H9 (cell line): Measurements from ENCODE around the gene TTC9. TPM values are rescaled to one million over a fixed set of nuclear protein-coding genes. Genes with fewer than 3 reads are reported as not detected.

Experiments used
- DNase-seq: peaks from one replicate; pipeline ENCODE4 v3.0.0-alpha.2; 2017
- H2AFZ ChIP-seq: one replicate; pipeline ENCODE4 v1.6.1; 2013; ENCODE audit warnings: mild to moderate bottlenecking, low read length, control low read depth, moderate library complexity
- H2AK5ac ChIP-seq: 2 replicates; pipeline ENCODE4 v1.6.1; 2013; ENCODE audit warnings: low read length, control low read depth, mixed read lengths; ENCODE audit not compliant: insufficient read length
- H2BK120ac ChIP-seq: one replicate; pipeline ENCODE4 v1.6.1; 2013; ENCODE audit warnings: low read depth, mild to moderate bottlenecking, low read length, control low read depth, inconsistent platforms; ENCODE audit not compliant: poor library complexity, severe bottlenecking
- H2BK12ac ChIP-seq: 2 replicates; pipeline ENCODE4 v1.6.1; 2013; ENCODE audit warnings: low read length, control low read depth, mixed read lengths, low read depth; ENCODE audit not compliant: insufficient read length
- H2BK15ac ChIP-seq: 2 replicates; pipeline ENCODE4 v1.6.1; 2013; ENCODE audit warnings: low read depth, low read length, control low read depth
- H2BK20ac ChIP-seq: one replicate; pipeline ENCODE4 v1.6.1; 2013; ENCODE audit warnings: low read depth, mild to moderate bottlenecking, low read length, control low read depth, inconsistent platforms; ENCODE audit not compliant: poor library complexity, severe bottlenecking
- H2BK5ac ChIP-seq: 2 replicates; pipeline ENCODE4 v1.6.1; 2013; ENCODE audit warnings: low read length, control low read depth, mixed read lengths; ENCODE audit not compliant: insufficient read length
- H3K14ac ChIP-seq: 2 replicates; pipeline ENCODE4 v1.6.1; 2013; ENCODE audit warnings: low read length, control low read depth; ENCODE audit not compliant: insufficient read depth
- H3K18ac ChIP-seq: 2 replicates; pipeline ENCODE4 v1.6.1; 2013; ENCODE audit warnings: low read depth, mild to moderate bottlenecking, mixed read lengths, low read length, control low read depth; ENCODE audit not compliant: insufficient read length
- H3K23ac ChIP-seq: 2 replicates; pipeline ENCODE4 v1.6.1; 2013; ENCODE audit warnings: low read length, control low read depth, mixed read lengths, low read depth; ENCODE audit not compliant: insufficient read length
- H3K23me2 ChIP-seq: 2 replicates; pipeline ENCODE4 v1.6.1; 2013; ENCODE audit warnings: low read depth, mild to moderate bottlenecking, mixed read lengths, low read length, control low read depth; ENCODE audit not compliant: insufficient read length, poor library complexity, severe bottlenecking
- H3K27ac ChIP-seq: 2 replicates; pipeline ENCODE4 v1.5.1; 2013; ENCODE audit warnings: low read length, control low read depth, mixed read lengths, low read depth; ENCODE audit not compliant: insufficient read length
- H3K27me3 ChIP-seq: 2 replicates; pipeline ENCODE4 v1.6.1; 2013; ENCODE audit warnings: low read length, control low read depth, inconsistent platforms; ENCODE audit not compliant: insufficient read depth
- H3K4ac ChIP-seq: 2 replicates; pipeline ENCODE4 v1.6.1; 2013; ENCODE audit warnings: low read depth, mild to moderate bottlenecking, control low read depth, inconsistent platforms, low read length, moderate library complexity
- H3K4me1 ChIP-seq: 2 replicates; pipeline ENCODE4 v1.6.1; 2013; ENCODE audit warnings: low read length, control low read depth, inconsistent platforms; ENCODE audit not compliant: insufficient read depth
- H3K4me2 ChIP-seq: 2 replicates; pipeline ENCODE4 v1.6.1; 2013; ENCODE audit warnings: low read length, control low read depth, mixed read lengths; ENCODE audit not compliant: insufficient read length, insufficient read depth
- H3K56ac ChIP-seq: 2 replicates; pipeline ENCODE4 v1.6.1; 2013; ENCODE audit warnings: low read depth, mild to moderate bottlenecking, mixed read lengths, low read length, control low read depth; ENCODE audit not compliant: insufficient read length
- H3K79me1 ChIP-seq: 2 replicates; pipeline ENCODE4 v1.6.1; 2013; ENCODE audit warnings: low read depth, mild to moderate bottlenecking, moderate library complexity, low read length, control low read depth, inconsistent platforms; ENCODE audit not compliant: insufficient read depth, poor library complexity, severe bottlenecking
- H3K79me2 ChIP-seq: 2 replicates; pipeline ENCODE4 v1.6.1; 2013; ENCODE audit warnings: low read length, control low read depth, inconsistent platforms; ENCODE audit not compliant: insufficient read depth
- H3K9ac ChIP-seq: 2 replicates; pipeline ENCODE4 v1.6.1; 2013; ENCODE audit warnings: low read length, control low read depth, mixed read lengths; ENCODE audit not compliant: insufficient read length; ENCODE audit errors: extremely low read depth
- H3K9me3 ChIP-seq: one replicate; pipeline ENCODE4 v1.6.1; 2013; ENCODE audit warnings: low read depth, low read length, inconsistent platforms; ENCODE audit not compliant: control insufficient read depth
- H3T11ph ChIP-seq: one replicate; pipeline ENCODE4 v1.6.1; 2013; ENCODE audit warnings: mild to moderate bottlenecking, low read length, control low read depth, inconsistent platforms
- H4K20me1 ChIP-seq: one replicate; pipeline ENCODE4 v1.6.1; 2013; ENCODE audit not compliant: control insufficient read depth, insufficient read length, insufficient read depth
- H4K5ac ChIP-seq: 2 replicates; pipeline ENCODE4 v1.6.1; 2013; ENCODE audit warnings: low read depth, mild to moderate bottlenecking, mixed read lengths, low read length, control low read depth; ENCODE audit not compliant: insufficient read length
- H4K8ac ChIP-seq: replicated peaks from 2 replicates; pipeline ENCODE4 v1.6.1; 2013; ENCODE audit warnings: low read length, control low read depth, mixed read lengths, low read depth; ENCODE audit not compliant: insufficient read length
- H4K91ac ChIP-seq: 2 replicates; pipeline ENCODE4 v1.6.1; 2013; ENCODE audit warnings: low read depth, mild to moderate bottlenecking, moderate library complexity, mixed read lengths, low read length, control low read depth; ENCODE audit not compliant: insufficient read length
- H3K27ac Mint-ChIP-seq, 3 experiments: 2 replicates in 2 of 3; 3 replicates in 1 of 3; pipeline ENCODE4 v1.8.0; 2020 to 2021; ENCODE audit warnings: mixed read lengths in 3 of 3, mild to moderate bottlenecking in 1 of 3, moderate library complexity in 1 of 3
- H3K27me3 Mint-ChIP-seq: 2 replicates; pipeline ENCODE4 v1.8.0; 2021; ENCODE audit warnings: low read depth, mild to moderate bottlenecking, moderate library complexity, mixed read lengths
- H3K36me3 Mint-ChIP-seq, 3 experiments: 2 replicates in 2 of 3; 3 replicates in 1 of 3; pipeline ENCODE4 v1.8.0; 2020 to 2021; ENCODE audit warnings: low read depth in 3 of 3, mixed read lengths in 3 of 3; ENCODE audit not compliant: insufficient read depth in 1 of 3
- H3K4me1 Mint-ChIP-seq, 2 experiments: 2 replicates each; pipeline ENCODE4 v1.8.0; 2020; ENCODE audit warnings: mixed read lengths in 2 of 2
- H3K4me3 Mint-ChIP-seq, 2 experiments: 2 replicates in 1 of 2; 3 replicates in 1 of 2; pipeline ENCODE4 v1.8.0; 2020 to 2021; ENCODE audit warnings: mild to moderate bottlenecking in 2 of 2, mixed read lengths in 2 of 2, moderate library complexity in 1 of 2
- H3K9me3 Mint-ChIP-seq, 2 experiments: 2 replicates in 1 of 2; 3 replicates in 1 of 2; pipeline ENCODE4 v1.8.0; 2020; ENCODE audit warnings: mild to moderate bottlenecking in 2 of 2, mixed read lengths in 2 of 2, moderate library complexity in 1 of 2
- WGBS: extraction: QIAGEN DNeasy Blood & Tissue Kit; methylation state at CpG from one replicate; pipeline ENCODE4 v1.1.7; 2013; ENCODE audit warnings: missing lambda C conversion rate, low lambda C conversion rate, mixed read lengths; ENCODE audit not compliant: insufficient read length; ENCODE audit errors: extremely low coverage; 5-methylcytosine and 5-hydroxymethylcytosine counted together
- total RNA-seq: library from RNA; stranded (reverse); gene quantifications from 2 replicates; pipeline ENCODE4 v1.2.1, GENCODE V29; 2021
- TF ChIP-seq, protein P1 (sequence below): fragments of 200-600 bp; sonication (generic); conservative IDR thresholded peaks from 3 replicates; pipeline ENCODE4 v1.8.0; 2021; ENCODE audit warnings: antibody characterized with exemption, mild to moderate bottlenecking

Gene TTC9
- total RNA-seq, 1 experiment from 2014 or later = 17.4 TPM

DNA sequence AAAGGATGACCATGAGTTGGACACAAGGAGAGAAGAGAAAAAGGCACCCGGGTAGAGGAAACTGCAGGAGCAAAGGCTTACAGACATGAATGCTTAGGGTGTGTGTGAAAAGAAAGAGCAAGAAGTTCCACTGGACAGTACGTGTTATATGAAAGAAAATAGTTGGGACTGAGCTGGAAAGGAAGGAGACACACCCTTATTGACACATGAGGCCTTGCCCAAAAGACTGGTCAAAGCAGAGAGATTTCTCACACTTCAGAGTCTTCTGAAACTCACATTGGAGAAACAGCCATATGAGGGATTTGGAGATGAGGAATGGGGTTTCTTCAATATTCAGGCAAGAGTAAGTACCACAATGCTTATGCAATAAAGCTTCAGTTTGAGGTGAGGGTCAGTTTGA, 56.0 kb downstream of the TTC9 start:
- no peak overlapping the region for H3K27ac ChIP-seq
- H3K23ac ChIP-seq = no peak overlapping the region
- H3K9me3 ChIP-seq = no peaks in the 10 kb centered on the region
- Mint-ChIP-seq H3K27ac (no peak overlapping the region), H3K36me3 (no peaks in the 10 kb centered on the region), H3K27me3 (peaks cover 3% of the 10 kb centered on the region; the same call in 1 of the 2 replicates), H3K9me3 (no peaks in the 10 kb centered on the region), H3K4me3 (no peak overlapping the region), H3K4me1 (peaks cover 19 to 20% of the 10 kb centered on the region in 2 experiments)
- no peak overlapping the region for H2BK20ac ChIP-seq
- H4K8ac ChIP-seq = no peak overlapping the region
- no peak overlapping the region for H3K4ac ChIP-seq
- no peak overlapping the region for H2BK15ac ChIP-seq
- no peak overlapping the region for H2BK120ac ChIP-seq
- H3K23me2 ChIP-seq = no peaks in the 10 kb centered on the region
- H4K20me1 ChIP-seq = no peaks in the 10 kb centered on the region
- H3K18ac ChIP-seq = no peak overlapping the region
- no peaks in the 10 kb centered on the region for H3K27me3 ChIP-seq
- no peak overlapping the region for H2AK5ac ChIP-seq
- H3K79me1 ChIP-seq = no peaks in the 10 kb centered on the region
- H4K91ac ChIP-seq = no peak overlapping the region
- H3K4me1 ChIP-seq = peaks cover 3% of the 10 kb centered on the region; the same call in 1 of the 2 replicates
- no peak overlapping the region for H3K56ac ChIP-seq
- TF ChIP-seq, protein P1, sequence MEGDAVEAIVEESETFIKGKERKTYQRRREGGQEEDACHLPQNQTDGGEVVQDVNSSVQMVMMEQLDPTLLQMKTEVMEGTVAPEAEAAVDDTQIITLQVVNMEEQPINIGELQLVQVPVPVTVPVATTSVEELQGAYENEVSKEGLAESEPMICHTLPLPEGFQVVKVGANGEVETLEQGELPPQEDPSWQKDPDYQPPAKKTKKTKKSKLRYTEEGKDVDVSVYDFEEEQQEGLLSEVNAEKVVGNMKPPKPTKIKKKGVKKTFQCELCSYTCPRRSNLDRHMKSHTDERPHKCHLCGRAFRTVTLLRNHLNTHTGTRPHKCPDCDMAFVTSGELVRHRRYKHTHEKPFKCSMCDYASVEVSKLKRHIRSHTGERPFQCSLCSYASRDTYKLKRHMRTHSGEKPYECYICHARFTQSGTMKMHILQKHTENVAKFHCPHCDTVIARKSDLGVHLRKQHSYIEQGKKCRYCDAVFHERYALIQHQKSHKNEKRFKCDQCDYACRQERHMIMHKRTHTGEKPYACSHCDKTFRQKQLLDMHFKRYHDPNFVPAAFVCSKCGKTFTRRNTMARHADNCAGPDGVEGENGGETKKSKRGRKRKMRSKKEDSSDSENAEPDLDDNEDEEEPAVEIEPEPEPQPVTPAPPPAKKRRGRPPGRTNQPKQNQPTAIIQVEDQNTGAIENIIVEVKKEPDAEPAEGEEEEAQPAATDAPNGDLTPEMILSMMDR = no peak
- DNase-seq = no peak
- no peak overlapping the region for H3K9ac ChIP-seq
- no peak overlapping the region for H3K4me2 ChIP-seq
- no peak overlapping the region for H3K14ac ChIP-seq
- H3T11ph ChIP-seq = no peak overlapping the region
- H2BK12ac ChIP-seq = no peak overlapping the region
- H4K5ac ChIP-seq = no peak overlapping the region
- no peaks in the 10 kb centered on the region for H3K79me2 ChIP-seq
- no peak overlapping the region for H2AFZ ChIP-seq
- H2BK5ac ChIP-seq = no peak overlapping the region
- WGBS = no CpG with 5 or more reads among the region's 2 CpGs
